Stimulated activated CD4-positive, alpha-beta T cell treated with anti-CD3 and anti-CD28 coated beads, Interleukin-4, amount 100 ng/mL, for 24 hours (primary cell): ENCODE data around the gene RBM19.

Source experiments
- DNase-seq: peaks from one replicate; pipeline ENCODE4 v3.0.0-alpha.2; 2020

RBM19 gene

GRCh38 chr12:113852264-113852663, 113.9 kb downstream of the RBM19 start:
- no peak for DNase-seq

GRCh38 chr12:113850309-113851056, 115.6 kb downstream of the RBM19 start:
- DNase-seq, result no peak

- DNase-seq, result no peak
Measured at GRCh38 chr12:113847856-113848255, 118.3 kb downstream of the RBM19 start.

- DNase-seq, result no peak
Measured at GRCh38 chr12:113846883-113847755, 119.0 kb downstream of the RBM19 start.

- no peak for DNase-seq
Measured at GRCh38 chr12:113845900-113846674, 120.0 kb downstream of the RBM19 start.

- no peak for DNase-seq
Measured at GRCh38 chr12:113844495-113845210, 121.5 kb downstream of the RBM19 start.

GRCh38 chr12:113842699-113843098, 123.4 kb downstream of the RBM19 start:
- DNase-seq, result no peak

GRCh38 chr12:113841786-113842185, 124.3 kb downstream of the RBM19 start:
- no peak for DNase-seq

GRCh38 chr12:113840401-113841042, 125.6 kb downstream of the RBM19 start:
- DNase-seq, result no peak

GRCh38 chr12:113838896-113839295, 127.2 kb downstream of the RBM19 start:
- DNase-seq, result no peak

GRCh38 chr12:113837528-113838296, 128.4 kb downstream of the RBM19 start:
- no peak for DNase-seq

GRCh38 chr12:113837084-113837483, 129.0 kb downstream of the RBM19 start:
- no peak for DNase-seq

GRCh38 chr12:113835896-113836295, 130.2 kb downstream of the RBM19 start:
- no peak for DNase-seq

- no peak for DNase-seq
Measured at GRCh38 chr12:113835433-113835832, 130.7 kb downstream of the RBM19 start.

- DNase-seq, result no peak
Measured at GRCh38 chr12:113833422-113833821, 132.7 kb downstream of the RBM19 start.

GRCh38 chr12:113831476-113831875, 134.6 kb downstream of the RBM19 start:
- no peak for DNase-seq

- DNase-seq, result no peak
Measured at GRCh38 chr12:113831016-113831415, 135.1 kb downstream of the RBM19 start.

- DNase-seq, result no peak
Measured at GRCh38 chr12:113829212-113829611, 136.9 kb downstream of the RBM19 start.

GRCh38 chr12:113827539-113828114, 138.5 kb downstream of the RBM19 start:
- no peak for DNase-seq

- DNase-seq, result no peak
Measured at GRCh38 chr12:113826805-113827538, 139.2 kb downstream of the RBM19 start.
